HG02759 (cell line): ENCODE results near the gene G3BP1.
"Not testable (repeated sequence)": the region's sequence is repeated elsewhere in the genome, so short reads cannot be mapped to it uniquely, and the experiment has no call there.

ENCODE experiments used
- ATAC-seq: cut with Tn5 transposase; IDR thresholded peaks from one replicate; pipeline ENCODE4 v1.9.1; 2021; ENCODE audit warnings: mild to moderate bottlenecking, moderate library complexity; ENCODE audit not compliant: unreplicated experiment

Gene G3BP1

GRCh38 chr5:151771259-151772028, at the start of gene G3BP1:
Gene G3BP1 (plus strand): TSS chr5:151771954. CDS start chr5:151786621, 14,667 bp downstream.
- peak; percentile 80 for ATAC-seq

GRCh38 chr5:151722546-151722945, 49.2 kb upstream of the G3BP1 start:
- no peak for ATAC-seq

- no peak for ATAC-seq
Measured at GRCh38 chr5:151724360-151724759, 47.4 kb upstream of the G3BP1 start.

- ATAC-seq, result not testable (repeated sequence)
Measured at GRCh38 chr5:151729597-151729996, 42.2 kb upstream of the G3BP1 start.

- ATAC-seq, result no peak
Measured at GRCh38 chr5:151730381-151730780, 41.4 kb upstream of the G3BP1 start.

GRCh38 chr5:151733358-151734063, 38.2 kb upstream of the G3BP1 start:
- no peak for ATAC-seq

GRCh38 chr5:151734064-151734408, 37.7 kb upstream of the G3BP1 start:
- ATAC-seq, result no peak

- no peak for ATAC-seq
Measured at GRCh38 chr5:151735646-151736045, 36.1 kb upstream of the G3BP1 start.

- ATAC-seq, result no peak
Measured at GRCh38 chr5:151737431-151737830, 34.3 kb upstream of the G3BP1 start.

- no peak for ATAC-seq
Measured at GRCh38 chr5:151738125-151738848, 33.5 kb upstream of the G3BP1 start.

GRCh38 chr5:151739395-151739794, 32.4 kb upstream of the G3BP1 start:
- no peak for ATAC-seq

GRCh38 chr5:151739939-151740335, 31.8 kb upstream of the G3BP1 start:
- ATAC-seq, result no peak

GRCh38 chr5:151740336-151740942, 31.3 kb upstream of the G3BP1 start:
- ATAC-seq, result peak; percentile 67

GRCh38 chr5:151740958-151741373, 30.8 kb upstream of the G3BP1 start:
- peak; percentile 18 for ATAC-seq

GRCh38 chr5:151741678-151742423, 29.9 kb upstream of the G3BP1 start:
- ATAC-seq, result no peak

GRCh38 chr5:151742870-151743294, 28.9 kb upstream of the G3BP1 start:
- no peak for ATAC-seq

- ATAC-seq, result no peak
Measured at GRCh38 chr5:151743530-151743929, 28.2 kb upstream of the G3BP1 start.

- peak; percentile 51 for ATAC-seq
Measured at GRCh38 chr5:151745071-151745705, 26.6 kb upstream of the G3BP1 start.

GRCh38 chr5:151750121-151750520, 21.6 kb upstream of the G3BP1 start:
- ATAC-seq, result no peak

- no peak for ATAC-seq
Measured at GRCh38 chr5:151751091-151751490, 20.7 kb upstream of the G3BP1 start.
